ENCODE data around the gene ARHGEF16.

Gene ARHGEF16

DNA sequence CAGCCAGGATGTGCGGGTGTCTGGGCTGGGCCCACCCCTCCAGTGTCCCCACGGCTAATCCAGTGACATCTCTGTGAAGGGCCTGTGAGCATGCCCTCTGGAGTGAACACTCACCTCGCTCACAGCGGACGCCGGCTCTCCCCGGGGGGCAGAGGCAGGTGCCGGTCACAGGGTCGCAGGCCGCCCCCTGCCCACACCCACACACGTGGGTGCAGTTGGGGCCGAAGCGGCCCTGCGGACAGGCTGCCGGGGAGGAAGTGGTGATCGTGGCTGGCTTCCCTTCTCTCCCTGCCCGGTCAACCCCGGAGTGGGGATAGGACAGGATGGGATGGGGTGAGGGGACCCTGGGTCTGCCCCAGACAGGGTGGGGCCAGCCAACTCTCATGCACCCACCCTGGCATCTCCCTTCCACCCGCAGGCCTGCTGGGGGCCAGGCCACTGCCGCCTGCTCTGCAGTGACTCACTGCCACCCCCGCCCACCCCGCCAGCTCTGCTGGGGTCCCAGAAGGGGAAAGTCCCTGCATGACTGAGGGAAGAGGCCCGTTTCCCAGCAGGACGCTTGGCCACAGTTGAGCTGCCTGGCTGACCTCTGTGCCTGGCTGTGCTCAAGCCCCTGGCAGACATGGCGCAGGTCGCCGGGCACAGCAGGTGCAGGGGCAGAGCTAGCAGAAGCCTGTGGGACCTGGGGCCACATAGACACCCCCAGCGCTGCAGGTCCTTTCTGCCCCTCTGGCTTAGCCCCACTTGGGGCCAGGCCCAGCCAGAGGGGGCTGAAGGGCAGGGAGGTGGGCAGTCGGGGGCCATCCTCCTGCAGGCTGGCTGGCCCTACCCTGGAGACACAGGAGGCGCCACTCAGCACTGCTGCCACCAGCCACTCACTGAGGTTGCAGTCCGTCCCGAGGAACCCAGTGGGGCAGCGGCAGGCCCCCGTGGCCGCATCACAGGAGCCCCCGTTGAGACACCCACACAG, 41.6 kb downstream of the ARHGEF16 start:
- Mint-ChIP-seq H3K4me3 (no peak overlapping the region), H3K36me3 (ENCODE audit: insufficient read depth) (peaks cover 4% of the 10 kb centered on the region), H3K27ac (ENCODE audit: low read depth) (no peak overlapping the region), H3K4me1 (peaks cover 5% of the 10 kb centered on the region), H3K9me3 (no peaks in the 10 kb centered on the region), H3K27me3 (no peaks in the 10 kb centered on the region)
- DNase-seq (ENCODE audit: low spot score in 2 of 2) (no peak), ATAC-seq (replicated peaks; ENCODE audit: extremely low read depth, poor library complexity, severe bottlenecking) (no peak)

DNA sequence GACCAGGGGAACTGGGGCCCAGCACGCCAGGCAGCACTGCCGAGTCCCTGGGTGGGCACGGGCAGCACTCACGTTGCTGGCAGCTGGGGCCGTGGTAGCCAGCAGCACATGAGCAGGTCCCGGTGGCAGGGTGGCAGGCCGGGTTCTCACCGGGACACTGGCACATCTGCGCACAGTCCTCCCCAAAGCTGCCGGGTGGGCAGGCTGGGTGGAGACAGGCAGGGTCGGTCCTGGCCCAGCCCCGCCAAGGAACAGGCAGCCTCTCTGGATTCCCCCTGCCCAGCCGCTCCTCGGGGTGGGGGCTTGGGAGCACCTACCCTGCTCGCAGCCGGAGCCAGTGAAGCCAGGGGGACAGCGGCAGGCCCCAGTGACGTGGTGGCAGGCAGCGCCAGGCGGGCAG, 42.5 kb downstream of the ARHGEF16 start:
- Mint-ChIP-seq H3K4me3 (no peak overlapping the region), H3K9me3 (no peaks in the 10 kb centered on the region), H3K4me1 (no peaks in the 10 kb centered on the region), H3K36me3 (ENCODE audit: insufficient read depth) (no peaks in the 10 kb centered on the region), H3K27me3 (no peaks in the 10 kb centered on the region), H3K27ac (ENCODE audit: low read depth) (no peak overlapping the region)
- ATAC-seq (replicated peaks; ENCODE audit: extremely low read depth, poor library complexity, severe bottlenecking) (no peak), DNase-seq (ENCODE audit: low spot score in 2 of 2) (no peak)

DNA sequence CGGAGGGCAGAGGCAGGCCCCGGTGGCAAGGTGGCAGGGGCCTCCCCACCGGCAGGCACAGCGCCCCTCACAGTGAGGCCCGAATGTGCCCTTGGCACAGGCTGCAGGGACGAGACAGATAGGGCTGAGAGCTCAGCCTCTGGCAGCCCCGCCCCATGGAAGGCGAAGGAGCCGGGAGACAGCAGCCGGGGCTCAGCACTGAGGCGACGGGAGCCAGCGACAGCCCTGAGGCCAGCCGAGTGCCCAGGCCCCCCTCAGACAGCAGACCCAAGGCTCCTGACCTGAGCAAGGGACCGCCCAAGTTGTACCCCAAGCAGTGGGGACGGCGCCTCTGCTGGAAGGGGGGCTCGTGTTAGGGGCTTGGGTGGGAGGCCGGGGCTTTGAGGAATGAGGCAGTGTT, 43.1 kb downstream of the ARHGEF16 start:
- no peaks in the 10 kb centered on the region for H3K9me3 Mint-ChIP-seq
- H3K27me3 Mint-ChIP-seq, result no peaks in the 10 kb centered on the region
- H3K27ac Mint-ChIP-seq (ENCODE audit: low read depth), result no peak overlapping the region
- no peaks in the 10 kb centered on the region for H3K36me3 Mint-ChIP-seq (ENCODE audit: insufficient read depth)
- H3K4me1 Mint-ChIP-seq, result no peaks in the 10 kb centered on the region
- DNase-seq (ENCODE audit: low spot score in 2 of 2) (no peak), ATAC-seq (replicated peaks; ENCODE audit: extremely low read depth, poor library complexity, severe bottlenecking) (no peak)
- no peak overlapping the region for H3K4me3 Mint-ChIP-seq

DNA sequence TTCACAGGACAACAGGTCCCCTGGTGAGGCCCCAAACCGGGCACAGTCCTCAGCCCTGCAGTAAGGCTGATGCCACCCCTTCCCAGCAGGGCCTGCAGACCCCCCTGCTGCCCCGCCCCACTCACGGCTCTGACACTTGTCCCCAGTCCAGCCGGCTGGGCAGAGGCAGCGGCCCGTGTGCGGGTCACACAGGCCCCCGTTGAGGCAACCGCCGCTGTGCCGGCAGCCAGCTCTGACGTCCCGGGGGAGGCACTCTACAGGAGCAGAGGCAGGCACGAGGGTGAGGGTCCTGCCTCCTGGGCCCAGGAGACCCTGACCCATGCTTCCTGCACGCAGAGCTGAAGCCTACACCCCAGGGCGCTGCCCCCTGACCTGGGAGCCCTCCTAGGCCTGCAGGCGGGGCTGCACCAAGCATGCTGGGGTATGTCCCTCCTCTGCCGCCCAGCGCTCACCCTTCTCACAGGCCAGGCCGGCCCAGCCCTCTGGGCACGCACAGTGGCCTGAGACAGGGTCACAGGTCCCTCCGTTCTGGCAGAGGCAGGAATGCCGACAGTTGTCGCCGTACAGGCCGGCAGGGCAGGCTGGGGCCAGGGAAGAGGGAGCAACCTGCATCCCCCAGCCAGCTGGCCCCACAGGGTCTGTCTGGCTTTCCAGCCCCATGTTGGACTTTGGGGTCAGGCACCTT, 43.9 kb downstream of the ARHGEF16 start:
- Mint-ChIP-seq H3K4me1 (no peaks in the 10 kb centered on the region), H3K27ac (ENCODE audit: low read depth) (no peak overlapping the region), H3K9me3 (no peaks in the 10 kb centered on the region), H3K4me3 (no peak overlapping the region), H3K36me3 (ENCODE audit: insufficient read depth) (no peaks in the 10 kb centered on the region), H3K27me3 (no peaks in the 10 kb centered on the region)
- ATAC-seq (replicated peaks; ENCODE audit: extremely low read depth, poor library complexity, severe bottlenecking) (no peak), DNase-seq (ENCODE audit: low spot score in 2 of 2) (no peak)

DNA sequence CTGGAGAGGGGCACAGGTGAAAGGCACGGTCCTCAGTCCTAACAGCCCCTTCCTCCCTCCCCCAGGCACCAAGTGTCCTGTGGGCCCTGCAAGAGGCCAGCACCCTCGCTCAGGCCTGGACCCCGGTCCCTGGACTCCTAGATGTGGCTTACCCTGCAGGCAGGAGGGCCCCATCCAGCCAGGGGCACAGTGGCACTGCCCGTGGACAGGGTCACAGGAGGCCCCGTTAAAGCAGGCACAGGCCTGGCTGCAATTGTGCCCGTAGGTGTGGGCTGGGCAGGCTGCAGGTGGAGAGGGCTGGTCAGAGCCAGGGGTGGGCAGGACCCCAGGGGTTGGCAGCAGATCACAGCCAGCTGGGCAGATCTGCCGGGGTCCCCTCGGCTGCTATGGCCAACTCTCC, 44.5 kb downstream of the ARHGEF16 start:
- no peak for ATAC-seq (replicated peaks; ENCODE audit: extremely low read depth, poor library complexity, severe bottlenecking)
- H3K27ac Mint-ChIP-seq (ENCODE audit: low read depth), result no peak overlapping the region

DNA sequence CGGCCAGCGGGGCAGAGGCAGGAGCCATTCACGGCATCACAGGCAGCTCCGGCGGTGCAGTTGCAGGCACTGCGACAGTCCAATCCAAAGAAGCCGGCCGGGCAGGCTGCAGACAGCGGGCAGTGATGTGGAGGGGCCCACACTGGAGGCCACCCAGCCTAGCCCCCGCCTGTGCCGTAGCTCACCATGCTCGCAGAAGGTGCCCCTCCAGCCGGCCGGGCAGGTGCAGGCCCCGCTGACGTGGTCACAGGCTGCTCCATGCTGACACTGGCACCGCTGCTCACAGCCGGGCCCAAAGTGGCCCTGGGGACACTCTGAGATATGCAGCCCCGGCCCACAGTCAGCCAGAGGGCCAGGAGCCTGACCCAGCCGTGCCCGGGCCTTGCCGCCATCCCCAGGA, 45.1 kb downstream of the ARHGEF16 start:
- Mint-ChIP-seq H3K36me3 (ENCODE audit: insufficient read depth) (no peaks in the 10 kb centered on the region), H3K9me3 (no peaks in the 10 kb centered on the region), H3K4me1 (no peaks in the 10 kb centered on the region), H3K4me3 (no peak overlapping the region), H3K27me3 (no peaks in the 10 kb centered on the region), H3K27ac (ENCODE audit: low read depth) (no peak overlapping the region)
- DNase-seq (ENCODE audit: low spot score in 2 of 2), result no peak
- ATAC-seq (replicated peaks; ENCODE audit: extremely low read depth, poor library complexity, severe bottlenecking), result no peak

More for the DNA sequence above, 44.5 kb downstream of the ARHGEF16 start:
- no peaks in the 10 kb centered on the region for H3K36me3 Mint-ChIP-seq (ENCODE audit: insufficient read depth)
- no peaks in the 10 kb centered on the region for H3K27me3 Mint-ChIP-seq
- H3K4me1 Mint-ChIP-seq, result no peaks in the 10 kb centered on the region
- no peak overlapping the region for H3K4me3 Mint-ChIP-seq
- no peak for DNase-seq (ENCODE audit: low spot score in 2 of 2)
- H3K9me3 Mint-ChIP-seq, result no peaks in the 10 kb centered on the region

DNA sequence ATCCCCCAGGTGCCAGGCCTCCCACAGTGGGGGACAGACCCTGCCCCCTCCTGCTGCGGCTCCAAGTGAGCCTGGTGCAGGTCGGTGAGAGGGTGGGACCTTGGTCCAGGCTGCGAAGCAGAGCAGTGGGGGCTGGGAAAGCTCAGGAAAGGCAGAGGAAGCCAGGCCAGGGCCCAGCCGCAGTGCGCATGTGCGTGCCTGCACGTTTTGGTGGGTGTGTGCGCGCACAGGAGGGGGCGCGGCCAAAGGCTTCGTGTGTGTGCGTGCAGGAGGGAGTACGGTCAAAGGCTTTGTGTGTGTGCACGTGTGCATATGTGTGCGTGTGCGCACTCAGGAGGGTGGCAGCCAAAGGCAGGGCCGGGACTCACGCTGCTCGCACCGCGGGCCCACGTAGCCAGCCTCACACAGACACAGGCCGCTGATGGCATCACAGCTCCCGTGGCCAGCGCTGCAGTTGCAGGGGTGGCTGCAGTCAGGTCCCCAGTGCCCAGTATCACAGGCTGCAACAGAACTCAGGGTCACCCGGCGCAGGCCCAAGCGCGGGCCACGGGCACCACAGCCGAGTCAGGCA, 45.9 kb downstream of the ARHGEF16 start:
- H3K4me1 Mint-ChIP-seq, result no peaks in the 10 kb centered on the region
- DNase-seq (ENCODE audit: low spot score in 2 of 2) (no peak), ATAC-seq (replicated peaks; ENCODE audit: extremely low read depth, poor library complexity, severe bottlenecking) (no peak)
- no peak overlapping the region for H3K27ac Mint-ChIP-seq (ENCODE audit: low read depth)
- no peaks in the 10 kb centered on the region for H3K36me3 Mint-ChIP-seq (ENCODE audit: insufficient read depth)
- no peaks in the 10 kb centered on the region for H3K27me3 Mint-ChIP-seq
- H3K9me3 Mint-ChIP-seq, result no peaks in the 10 kb centered on the region
- H3K4me3 Mint-ChIP-seq, result no peak overlapping the region

DNA sequence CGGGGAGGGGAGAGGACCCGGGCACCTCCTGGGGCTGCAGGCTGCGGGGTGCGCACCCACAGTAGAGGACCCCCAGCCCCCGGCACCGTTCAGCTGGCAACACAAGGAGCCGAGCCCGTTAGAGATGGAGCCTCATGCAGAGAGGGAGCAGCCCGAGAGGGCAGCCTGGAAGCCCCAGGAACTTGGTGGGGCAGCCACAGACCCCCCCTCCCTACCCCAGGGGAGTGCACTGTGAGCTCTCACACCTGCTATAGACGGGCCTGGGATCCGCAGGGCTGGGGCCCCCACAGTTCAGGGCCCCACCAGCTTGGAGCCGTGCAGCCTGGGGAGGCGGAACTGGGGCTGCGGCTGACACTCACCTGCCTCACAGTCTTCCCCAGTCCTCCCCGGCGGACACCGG, 47.0 kb downstream of the ARHGEF16 start:
- DNase-seq (ENCODE audit: low spot score in 2 of 2), result no peak
- Mint-ChIP-seq H3K27ac (ENCODE audit: low read depth) (no peak overlapping the region), H3K27me3 (no peaks in the 10 kb centered on the region), H3K4me3 (no peak overlapping the region), H3K36me3 (ENCODE audit: insufficient read depth) (no peaks in the 10 kb centered on the region), H3K9me3 (no peaks in the 10 kb centered on the region), H3K4me1 (no peaks in the 10 kb centered on the region)
- no peak for ATAC-seq (replicated peaks; ENCODE audit: extremely low read depth, poor library complexity, severe bottlenecking)

DNA sequence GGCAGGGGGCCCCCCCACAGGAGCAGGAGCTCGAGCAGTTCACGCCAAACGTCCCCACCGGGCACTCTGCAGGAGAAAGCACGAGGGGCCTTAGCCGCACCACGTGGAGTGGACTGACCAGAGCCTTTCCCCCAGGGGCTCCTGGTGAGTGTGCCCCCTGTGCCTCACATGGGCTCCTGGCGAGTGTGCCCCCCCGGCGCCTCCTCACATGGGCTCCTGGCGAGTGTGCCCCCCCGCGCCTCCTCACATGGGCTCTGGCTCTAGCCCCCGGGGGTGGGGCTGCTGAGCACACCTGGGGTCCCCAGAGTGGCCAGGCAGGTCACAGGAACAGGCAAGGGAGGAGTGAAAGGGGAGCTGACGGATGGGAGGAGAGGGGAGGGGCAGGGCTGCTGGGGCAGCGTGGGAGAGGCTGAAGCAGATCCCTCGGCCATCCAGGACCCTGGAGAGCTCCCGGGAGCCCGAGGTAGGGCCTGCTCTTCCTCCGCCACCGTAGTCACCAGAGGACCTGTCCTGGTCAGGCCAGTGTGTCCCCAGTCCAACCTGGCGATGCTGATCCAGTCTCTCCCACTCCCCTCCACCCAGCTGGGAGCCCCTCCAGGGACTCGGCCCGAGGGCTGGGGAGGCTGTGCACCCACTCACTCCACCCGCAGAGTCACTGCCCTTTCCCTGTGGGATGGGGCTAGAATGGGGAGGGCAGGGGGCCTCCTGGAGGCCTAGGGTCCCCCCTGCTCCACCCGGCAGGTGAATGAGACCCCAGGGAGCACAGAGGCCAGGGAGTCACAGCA, 47.6 kb downstream of the ARHGEF16 start:
- Mint-ChIP-seq H3K27me3 (no peaks in the 10 kb centered on the region), H3K4me3 (no peak overlapping the region), H3K36me3 (ENCODE audit: insufficient read depth) (no peaks in the 10 kb centered on the region), H3K9me3 (no peaks in the 10 kb centered on the region), H3K27ac (ENCODE audit: low read depth) (no peak overlapping the region), H3K4me1 (no peaks in the 10 kb centered on the region)
- no peak for DNase-seq (ENCODE audit: low spot score in 2 of 2)
- peak; percentile 46 for ATAC-seq (replicated peaks; ENCODE audit: extremely low read depth, poor library complexity, severe bottlenecking)

DNA sequence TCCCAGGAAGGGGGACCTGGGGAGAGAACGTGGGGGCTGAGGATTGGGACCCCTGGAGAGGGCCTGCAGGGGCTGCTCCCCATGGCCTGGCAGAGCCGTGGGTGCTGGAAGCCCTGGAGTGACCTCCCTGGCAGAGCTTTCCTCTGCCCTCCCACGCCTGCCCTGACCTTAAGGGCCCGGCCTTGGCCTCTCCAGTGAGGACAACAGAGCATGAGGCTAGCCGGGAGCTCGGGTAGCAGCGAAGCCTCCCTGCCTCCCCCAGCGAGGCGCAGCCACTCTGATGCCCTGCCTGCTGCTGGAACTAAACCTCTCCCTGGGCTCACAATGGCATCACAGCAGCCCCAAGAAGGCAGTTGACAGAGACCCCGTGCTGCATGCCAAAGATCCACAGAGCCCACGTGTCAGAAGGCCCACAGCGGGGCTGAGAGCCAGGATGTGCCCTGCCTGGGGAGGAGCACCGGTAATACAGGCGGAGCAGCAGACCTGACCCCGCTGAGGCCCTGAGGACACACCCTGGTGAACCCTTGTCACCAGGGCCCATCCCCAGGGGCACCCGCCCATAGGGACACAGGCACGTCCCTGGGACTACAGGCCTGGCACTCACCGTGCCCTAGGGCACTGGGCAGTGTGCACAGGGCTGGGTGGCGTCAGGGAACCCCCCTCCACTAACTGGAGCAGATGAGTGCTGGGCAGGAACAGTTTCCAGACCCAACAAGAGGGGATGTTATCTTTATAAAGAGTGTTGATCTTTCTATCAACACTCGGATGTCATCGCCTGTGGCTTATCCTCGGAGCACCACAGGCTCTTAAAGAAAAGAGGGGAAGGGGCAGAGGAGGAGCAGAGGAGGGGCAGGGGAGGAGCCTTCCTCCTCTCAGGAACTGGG, 48.4 kb downstream of the ARHGEF16 start:
- H3K4me1 Mint-ChIP-seq, result no peaks in the 10 kb centered on the region
- H3K4me3 Mint-ChIP-seq, result no peak overlapping the region
- no peaks in the 10 kb centered on the region for H3K36me3 Mint-ChIP-seq (ENCODE audit: insufficient read depth)
- ATAC-seq (replicated peaks; ENCODE audit: extremely low read depth, poor library complexity, severe bottlenecking), result no peak
- no peaks in the 10 kb centered on the region for H3K27me3 Mint-ChIP-seq
- no peaks in the 10 kb centered on the region for H3K9me3 Mint-ChIP-seq
- DNase-seq (ENCODE audit: low spot score in 2 of 2), result no peak
- no peak overlapping the region for H3K27ac Mint-ChIP-seq (ENCODE audit: low read depth)

DNA sequence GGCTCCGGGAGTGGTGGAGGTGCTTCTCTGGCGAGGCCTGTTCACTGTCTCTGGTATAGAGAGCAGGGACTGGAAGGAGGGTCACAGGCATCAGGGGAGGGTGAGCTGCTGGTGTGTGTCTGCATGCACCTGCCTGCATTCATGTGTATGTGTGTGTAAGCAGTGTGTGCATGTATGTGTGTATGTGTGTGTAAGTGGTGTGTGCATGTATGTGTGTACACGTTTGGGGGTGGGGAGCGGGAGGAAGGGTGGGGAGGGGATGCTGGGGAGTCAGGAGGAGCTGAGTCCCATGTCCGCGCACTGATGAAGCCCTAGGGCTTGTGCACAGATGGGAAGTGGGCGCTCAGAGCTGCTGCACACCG, 49.0 kb downstream of the ARHGEF16 start:
- no peak for DNase-seq (ENCODE audit: low spot score in 2 of 2)
- H3K4me1 Mint-ChIP-seq, result no peaks in the 10 kb centered on the region
- H3K9me3 Mint-ChIP-seq, result no peaks in the 10 kb centered on the region
- H3K4me3 Mint-ChIP-seq, result no peak overlapping the region
- no peak overlapping the region for H3K27ac Mint-ChIP-seq (ENCODE audit: low read depth)
- ATAC-seq (replicated peaks; ENCODE audit: extremely low read depth, poor library complexity, severe bottlenecking), result no peak
- no peaks in the 10 kb centered on the region for H3K27me3 Mint-ChIP-seq
- H3K36me3 Mint-ChIP-seq (ENCODE audit: insufficient read depth), result no peaks in the 10 kb centered on the region
